T-helper 2 cell treated with Interferon-gamma antibody and Interleukin-4, amounts not matched to agents 5 μg/mL and 100 μg/mL, for 36 hours (primary cell): Measurements from ENCODE around the gene EIF2S1.
A peak's percentile ranks its signal among the peaks of the same experiment; 100 is the strongest.
"Not testable (repeated sequence)": the region's sequence is repeated elsewhere in the genome, so short reads cannot be mapped to it uniquely, and the experiment has no call there.

Experiments used
- DNase-seq: peaks from one replicate; pipeline ENCODE4 v3.0.0; 2021; ENCODE audit warnings: low spot score
- H3K27ac Mint-ChIP-seq: one replicate; pipeline ENCODE4 v1.8.0; 2021; ENCODE audit warnings: mild to moderate bottlenecking, mixed read lengths
- H3K27me3 Mint-ChIP-seq: one replicate; pipeline ENCODE4 v1.8.0; 2021; ENCODE audit warnings: low read depth, mixed read lengths
- H3K36me3 Mint-ChIP-seq: one replicate; pipeline ENCODE4 v1.8.0; 2021; ENCODE audit warnings: low read depth, mixed read lengths
- H3K4me1 Mint-ChIP-seq: one replicate; pipeline ENCODE4 v1.8.0; 2021; ENCODE audit warnings: low read depth, mixed read lengths
- H3K4me3 Mint-ChIP-seq: one replicate; pipeline ENCODE4 v1.8.0; 2022; ENCODE audit warnings: mild to moderate bottlenecking, moderate library complexity, mixed read lengths
- H3K9me3 Mint-ChIP-seq: one replicate; pipeline ENCODE4 v1.8.0; 2021; ENCODE audit warnings: mixed read lengths

EIF2S1 gene

GRCh38 chr14:67359775-67360469 is at the start of gene EIF2S1, which contains the start of gene ATP6V1D:
TSS of gene EIF2S1 (plus strand) at chr14:67360328. CDS start at chr14:67364768, 4,440 bp downstream.
TSS of gene ATP6V1D (minus strand) at chr14:67359804. CDS start at chr14:67359698, 106 bp downstream.
- H3K27me3 Mint-ChIP-seq: no peaks in the 10 kb centered on the region
- H3K36me3 Mint-ChIP-seq: peaks cover 27% of the 10 kb centered on the region
- peaks cover 48% of the 10 kb centered on the region for H3K4me1 Mint-ChIP-seq
- peak; percentile 100 for DNase-seq
- H3K9me3 Mint-ChIP-seq: no peaks in the 10 kb centered on the region
- peak within 1 kb of the TSS; percentile 92 for H3K27ac Mint-ChIP-seq
- peak within 1 kb of the TSS; percentile 90 for H3K4me3 Mint-ChIP-seq

DNA sequence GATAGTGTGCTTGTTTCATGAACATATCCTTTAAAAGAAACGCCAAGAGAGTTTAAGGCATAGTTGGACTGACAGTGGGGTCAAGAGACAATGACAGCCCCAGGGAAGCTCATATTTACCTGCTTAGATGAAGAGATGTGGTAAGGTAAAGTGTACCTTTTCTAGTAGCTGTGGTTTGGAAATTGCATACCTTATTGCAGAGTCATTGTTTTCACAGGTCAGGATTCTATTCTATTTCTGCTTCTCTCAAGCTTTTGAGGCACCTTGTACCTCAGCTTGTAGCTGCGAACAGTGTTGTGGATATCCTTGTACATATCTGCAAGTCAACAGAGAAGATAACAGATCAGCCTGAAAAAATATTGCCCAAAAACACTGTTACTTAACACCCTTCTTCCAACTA is 48.3 kb upstream of the EIF2S1 start:
- Mint-ChIP-seq H3K27ac (no peak overlapping the region), H3K36me3 (peaks cover 5% of the 10 kb centered on the region), H3K4me3 (no peak overlapping the region), H3K9me3 (no peaks in the 10 kb centered on the region), H3K27me3 (no peaks in the 10 kb centered on the region), H3K4me1 (no peaks in the 10 kb centered on the region)
- DNase-seq: no peak

- no peak overlapping the region for H3K4me3 Mint-ChIP-seq
- peaks cover 3% of the 10 kb centered on the region for H3K36me3 Mint-ChIP-seq
- no peak overlapping the region for H3K27ac Mint-ChIP-seq
- no peaks in the 10 kb centered on the region for H3K4me1 Mint-ChIP-seq
- H3K27me3 Mint-ChIP-seq: no peaks in the 10 kb centered on the region
- no peaks in the 10 kb centered on the region for H3K9me3 Mint-ChIP-seq
- no peak for DNase-seq
These were observed 47.0 kb upstream of the EIF2S1 start for GRCh38 chr14:67313153-67313552.

GRCh38 chr14:67317822-67318221 is 42.3 kb upstream of the EIF2S1 start:
- no peak overlapping the region for H3K4me3 Mint-ChIP-seq
- no peak for DNase-seq
- peaks cover 8% of the 10 kb centered on the region for H3K36me3 Mint-ChIP-seq
- no peaks in the 10 kb centered on the region for H3K4me1 Mint-ChIP-seq
- H3K27ac Mint-ChIP-seq: no peak overlapping the region
- no peaks in the 10 kb centered on the region for H3K27me3 Mint-ChIP-seq
- no peaks in the 10 kb centered on the region for H3K9me3 Mint-ChIP-seq

DNA sequence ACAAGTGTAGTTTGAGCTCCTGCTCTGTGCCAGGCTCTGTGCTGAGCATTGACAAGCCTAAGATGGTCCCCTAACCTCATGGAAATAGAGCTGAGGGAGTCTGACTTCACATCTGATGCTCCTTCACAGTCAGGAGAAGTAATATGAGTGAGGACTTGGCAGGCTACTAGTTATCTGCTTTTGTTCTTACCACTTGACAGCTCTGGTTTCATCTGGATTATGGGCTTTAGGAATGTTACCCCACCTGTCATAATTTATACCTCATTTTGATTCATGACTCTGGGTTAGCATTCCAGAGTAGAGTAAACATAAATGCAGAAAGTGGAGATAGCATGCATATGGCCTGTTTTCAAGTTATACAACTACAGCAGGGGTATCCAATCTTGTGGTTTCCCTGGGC is 41.0 kb upstream of the EIF2S1 start:
- no peaks in the 10 kb centered on the region for H3K27me3 Mint-ChIP-seq
- no peak overlapping the region for H3K27ac Mint-ChIP-seq
- no peak for DNase-seq
- H3K4me1 Mint-ChIP-seq: no peaks in the 10 kb centered on the region
- H3K4me3 Mint-ChIP-seq: no peak overlapping the region
- H3K9me3 Mint-ChIP-seq: no peaks in the 10 kb centered on the region
- peaks cover 8% of the 10 kb centered on the region for H3K36me3 Mint-ChIP-seq

DNA sequence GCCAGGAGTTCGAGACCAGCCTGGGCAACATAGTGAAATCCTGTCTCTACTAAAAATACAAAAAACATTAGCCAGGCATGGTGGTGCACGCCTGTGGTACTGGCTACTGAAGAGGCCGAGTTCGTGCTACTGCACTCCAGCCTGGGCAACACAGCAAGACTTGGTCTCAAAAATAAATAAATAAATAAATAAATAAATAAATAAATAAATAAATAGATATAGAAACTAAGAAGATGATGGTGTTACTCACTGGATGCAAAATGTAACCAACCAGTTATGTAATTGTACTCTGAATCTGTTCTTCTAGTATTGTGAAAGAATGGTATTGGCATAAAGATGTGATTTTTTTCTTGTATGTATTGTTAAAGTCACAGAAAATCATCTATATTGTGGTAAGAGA is 30.5 kb upstream of the EIF2S1 start:
- H3K9me3 Mint-ChIP-seq, H3K27ac Mint-ChIP-seq, H3K4me1 Mint-ChIP-seq, DNase-seq, H3K4me3 Mint-ChIP-seq, H3K27me3 Mint-ChIP-seq: not testable (repeated sequence)
- peaks cover 36% of the 10 kb centered on the region for H3K36me3 Mint-ChIP-seq

GRCh38 chr14:67331368-67332125 is 28.6 kb upstream of the EIF2S1 start:
- no peak for DNase-seq
- Mint-ChIP-seq H3K36me3 (peaks cover 43% of the 10 kb centered on the region), H3K4me1 (no peaks in the 10 kb centered on the region), H3K9me3 (no peaks in the 10 kb centered on the region), H3K27me3 (no peaks in the 10 kb centered on the region), H3K4me3 (no peak overlapping the region), H3K27ac (no peak overlapping the region)

DNA sequence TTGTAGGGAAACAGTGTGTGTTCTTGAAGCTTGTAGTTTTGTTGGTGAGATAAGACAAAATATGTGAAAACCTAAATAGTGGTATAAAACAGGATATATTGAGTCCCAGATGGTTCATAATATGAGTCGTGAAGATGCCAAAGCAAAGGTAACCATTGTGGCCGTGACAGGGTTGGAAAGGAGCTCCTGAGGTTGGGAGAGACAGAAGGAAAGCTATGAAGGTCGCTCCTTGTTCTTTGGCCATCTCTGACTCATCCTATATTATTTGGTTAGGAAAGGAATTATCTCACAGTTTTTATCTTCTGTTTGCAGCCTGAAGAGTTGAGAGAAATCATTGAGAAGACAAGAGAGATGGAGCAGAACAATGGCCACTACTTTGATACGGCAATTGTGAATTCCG is 27.7 kb upstream of the EIF2S1 start:
- H3K4me3 Mint-ChIP-seq: no peak overlapping the region
- peaks cover 43% of the 10 kb centered on the region for H3K36me3 Mint-ChIP-seq
- no peaks in the 10 kb centered on the region for H3K4me1 Mint-ChIP-seq
- H3K27ac Mint-ChIP-seq: no peak overlapping the region
- H3K27me3 Mint-ChIP-seq: no peaks in the 10 kb centered on the region
- no peak for DNase-seq
- no peaks in the 10 kb centered on the region for H3K9me3 Mint-ChIP-seq

- H3K9me3 Mint-ChIP-seq: no peaks in the 10 kb centered on the region
- no peak overlapping the region for H3K4me3 Mint-ChIP-seq
- H3K4me1 Mint-ChIP-seq: no peaks in the 10 kb centered on the region
- H3K27me3 Mint-ChIP-seq: no peaks in the 10 kb centered on the region
- no peak for DNase-seq
- no peak overlapping the region for H3K27ac Mint-ChIP-seq
- H3K36me3 Mint-ChIP-seq: peaks cover 42% of the 10 kb centered on the region
These were observed 24.3 kb upstream of the EIF2S1 start for GRCh38 chr14:67335781-67336180.

DNA sequence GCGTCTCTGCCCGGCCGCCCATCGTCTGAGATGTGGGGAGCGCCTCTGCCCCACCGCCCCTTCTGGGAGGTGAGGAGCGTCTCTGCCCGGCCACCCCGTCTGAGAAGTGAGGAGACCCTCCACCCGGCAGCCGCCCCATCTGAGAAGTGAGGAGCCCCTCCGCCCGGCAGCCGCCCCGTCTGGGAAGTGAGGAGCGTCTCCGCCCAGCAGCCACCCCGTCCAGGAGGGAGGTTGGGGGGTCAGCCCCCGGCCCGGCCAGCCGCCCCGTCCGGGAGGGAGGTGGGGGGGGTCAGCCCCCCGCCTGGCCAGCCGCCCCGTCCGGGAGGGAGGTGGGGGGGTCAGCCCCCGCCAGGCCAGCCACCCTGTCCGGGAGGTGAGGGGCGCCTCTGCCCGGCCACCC is 18.9 kb upstream of the EIF2S1 start:
- not testable (repeated sequence) for H3K4me1 Mint-ChIP-seq, H3K4me3 Mint-ChIP-seq, H3K27ac Mint-ChIP-seq, H3K27me3 Mint-ChIP-seq, H3K9me3 Mint-ChIP-seq, DNase-seq
- peaks cover 41% of the 10 kb centered on the region for H3K36me3 Mint-ChIP-seq

GRCh38 chr14:67343601-67344230 is 16.4 kb upstream of the EIF2S1 start:
- DNase-seq: no peak
- H3K4me3 Mint-ChIP-seq: no peak overlapping the region
- no peaks in the 10 kb centered on the region for H3K4me1 Mint-ChIP-seq
- no peaks in the 10 kb centered on the region for H3K9me3 Mint-ChIP-seq
- peaks cover 33% of the 10 kb centered on the region for H3K36me3 Mint-ChIP-seq
- H3K27ac Mint-ChIP-seq: no peak overlapping the region
- no peaks in the 10 kb centered on the region for H3K27me3 Mint-ChIP-seq

GRCh38 chr14:67345583-67345982 is 14.5 kb upstream of the EIF2S1 start:
- Mint-ChIP-seq H3K4me3 (no peak overlapping the region), H3K27me3 (no peaks in the 10 kb centered on the region), H3K9me3 (no peaks in the 10 kb centered on the region), H3K36me3 (peaks cover 33% of the 10 kb centered on the region), H3K27ac (no peak overlapping the region), H3K4me1 (no peaks in the 10 kb centered on the region)
- DNase-seq: no peak

DNA sequence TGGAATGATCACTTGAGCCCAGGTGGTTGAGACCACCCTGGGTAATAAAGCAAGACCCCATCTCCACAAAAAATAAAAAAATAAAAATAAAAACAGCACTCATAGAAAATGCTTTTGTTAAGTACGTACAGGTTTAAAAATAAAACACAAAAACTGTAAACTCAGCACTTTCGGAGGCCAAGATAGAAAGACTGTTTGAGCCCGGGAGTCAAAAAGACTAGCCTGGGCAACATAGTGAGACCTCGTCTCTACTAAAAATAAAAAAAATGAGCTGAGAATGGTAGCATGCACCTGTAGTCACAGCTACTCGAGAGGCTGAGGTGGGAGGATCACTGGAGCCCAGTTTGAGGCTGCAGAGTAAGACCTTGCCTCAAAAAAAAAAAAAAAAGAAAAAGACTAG is 8.1 kb upstream of the EIF2S1 start:
- peaks cover 5% of the 10 kb centered on the region for H3K4me1 Mint-ChIP-seq
- no peak overlapping the region for H3K27ac Mint-ChIP-seq
- H3K36me3 Mint-ChIP-seq: peaks cover 15% of the 10 kb centered on the region
- no peaks in the 10 kb centered on the region for H3K9me3 Mint-ChIP-seq
- no peak for DNase-seq
- no peaks in the 10 kb centered on the region for H3K27me3 Mint-ChIP-seq
- no peak overlapping the region for H3K4me3 Mint-ChIP-seq
